ENCODE data around the gene ITIH6.

Gene ITIH6

GRCh38 chrX:54715621-54716020 lies 82.4 kb downstream of the ITIH6 start:
- no peak for DNase-seq (ENCODE audit: low spot score)
- no peak for FAIRE-seq

GRCh38 chrX:54714424-54714823 lies 83.6 kb downstream of the ITIH6 start:
- no peak for FAIRE-seq

GRCh38 chrX:54711735-54712134 lies 86.3 kb downstream of the ITIH6 start:
- FAIRE-seq (no peak), DNase-seq (ENCODE audit: low spot score) (no peak)

More at GRCh38 chrX:54714424-54714823, 83.6 kb downstream of the ITIH6 start:
- DNase-seq (ENCODE audit: low spot score): no peak

- no peak for FAIRE-seq
Observed at GRCh38 chrX:54710920-54711319, 87.1 kb downstream of the ITIH6 start.

GRCh38 chrX:54708404-54708803 lies 89.7 kb downstream of the ITIH6 start:
- DNase-seq (ENCODE audit: low spot score): no peak
- no peak for FAIRE-seq

More at GRCh38 chrX:54710920-54711319, 87.1 kb downstream of the ITIH6 start:
- no peak for DNase-seq (ENCODE audit: low spot score)
